ENCODE results near the gene PCSK2.

Gene PCSK2

DNA sequence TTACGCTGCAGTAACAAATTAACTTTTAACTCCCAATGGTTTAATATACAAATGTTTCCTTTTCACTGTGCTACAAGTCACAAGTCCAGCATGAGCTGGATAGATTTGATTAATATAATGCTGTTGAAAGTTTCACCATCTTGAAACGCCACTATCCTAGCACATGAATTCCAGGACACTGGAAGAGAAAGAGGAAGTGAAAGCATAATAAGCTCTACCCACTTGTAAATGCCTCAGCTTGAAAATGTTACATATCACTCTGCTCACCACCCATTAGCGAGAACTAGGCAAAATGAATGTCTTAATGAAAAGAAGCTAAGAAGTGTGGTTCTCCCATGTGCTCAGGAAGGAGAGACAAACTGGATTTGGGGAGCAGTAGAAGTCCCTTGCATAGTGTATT lies 46.9 kb downstream of the PCSK2 start:
- no peak for FAIRE-seq

GRCh38 chr20:17276101-17276500 lies 49.3 kb downstream of the PCSK2 start:
- FAIRE-seq = no peak

DNA sequence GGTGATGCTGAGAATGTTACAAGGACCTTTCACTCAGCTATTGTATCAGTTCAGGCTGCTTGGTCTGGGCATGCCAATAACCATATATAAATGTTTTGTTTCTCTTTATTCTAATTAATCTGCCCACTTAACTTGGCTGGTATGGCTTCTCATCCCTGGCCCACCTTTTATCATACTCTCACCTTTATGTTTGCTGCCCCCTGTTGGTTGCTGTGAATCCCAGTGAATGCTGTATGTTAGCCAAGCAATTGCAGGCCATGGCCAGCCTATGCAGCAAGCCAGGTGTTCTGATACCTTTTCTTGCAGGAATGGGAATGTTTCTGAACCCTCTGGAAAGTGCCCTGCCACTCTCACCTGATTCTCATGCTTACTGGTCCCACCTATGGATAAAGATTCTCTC lies 54.6 kb downstream of the PCSK2 start:
- FAIRE-seq = no peak

- FAIRE-seq = no peak
These were observed 55.7 kb downstream of the PCSK2 start for GRCh38 chr20:17282501-17282900.

DNA sequence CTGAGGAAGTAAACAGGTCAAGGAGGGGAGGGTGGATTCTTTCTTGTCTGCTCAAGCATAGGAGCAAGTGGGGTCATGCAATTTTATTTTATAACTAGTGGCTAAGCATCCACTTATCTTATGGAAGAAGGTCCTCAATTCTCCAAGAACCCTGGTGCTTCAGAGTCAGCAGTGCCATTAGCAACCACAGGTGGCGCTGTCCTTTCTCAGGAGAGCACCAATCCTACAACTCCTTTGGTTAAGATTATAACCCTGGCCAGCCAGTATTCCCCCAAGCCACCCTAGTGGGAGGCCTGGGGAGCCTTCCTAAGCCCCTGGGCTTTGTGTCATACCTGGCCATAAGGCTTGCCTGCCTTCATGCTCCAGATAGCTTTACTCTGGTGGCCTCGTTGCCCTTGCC lies 60.7 kb downstream of the PCSK2 start:
- no peak for FAIRE-seq

DNA sequence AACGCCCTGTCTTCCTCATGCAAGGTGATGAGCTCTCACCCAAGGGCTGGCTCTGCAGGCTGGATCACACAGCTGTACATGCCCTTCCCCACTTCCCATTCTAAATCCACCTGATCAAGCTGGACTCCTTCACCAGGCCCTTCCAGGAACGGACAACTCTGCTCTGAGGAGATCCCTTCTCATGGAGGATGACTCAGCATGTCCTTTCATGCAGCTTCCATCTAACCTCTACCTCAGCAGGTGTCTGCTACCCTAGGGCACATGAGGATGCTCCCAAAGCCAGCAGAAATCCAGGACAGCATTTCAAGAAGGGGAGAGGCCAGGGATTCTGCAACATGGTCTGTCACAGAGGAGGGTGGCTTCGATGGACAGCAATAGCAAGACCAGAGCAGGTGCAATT lies 61.2 kb downstream of the PCSK2 start:
- no peak for FAIRE-seq

DNA sequence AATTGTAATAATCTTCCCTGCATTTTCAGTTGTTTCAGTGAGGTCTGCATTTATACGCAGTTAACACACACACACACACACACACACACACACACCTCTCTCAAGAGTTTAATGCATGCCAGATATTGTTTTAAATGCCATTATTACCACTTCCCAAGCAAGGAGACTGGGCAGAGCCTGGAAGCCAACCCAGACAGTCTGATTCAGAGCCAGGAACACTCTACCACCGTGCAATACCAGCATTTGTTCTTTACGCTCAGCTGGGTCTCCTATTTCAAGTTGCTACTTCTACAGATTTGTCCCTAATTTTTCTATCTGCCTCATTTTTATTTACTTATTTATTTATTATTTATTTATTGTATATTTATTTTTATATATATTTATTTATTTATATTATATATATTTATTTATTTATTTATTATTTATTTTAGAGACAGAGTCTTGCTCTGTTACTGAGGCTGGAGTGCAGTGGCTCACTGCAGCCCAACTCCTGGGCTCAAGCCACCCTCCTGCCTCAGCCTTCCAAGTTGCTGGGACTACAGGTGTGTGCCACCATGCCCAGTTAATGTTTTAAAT lies 68.4 kb downstream of the PCSK2 start:
- FAIRE-seq = no peak

- FAIRE-seq = no peak
These were observed 69.2 kb downstream of the PCSK2 start for GRCh38 chr20:17295991-17296390.

DNA sequence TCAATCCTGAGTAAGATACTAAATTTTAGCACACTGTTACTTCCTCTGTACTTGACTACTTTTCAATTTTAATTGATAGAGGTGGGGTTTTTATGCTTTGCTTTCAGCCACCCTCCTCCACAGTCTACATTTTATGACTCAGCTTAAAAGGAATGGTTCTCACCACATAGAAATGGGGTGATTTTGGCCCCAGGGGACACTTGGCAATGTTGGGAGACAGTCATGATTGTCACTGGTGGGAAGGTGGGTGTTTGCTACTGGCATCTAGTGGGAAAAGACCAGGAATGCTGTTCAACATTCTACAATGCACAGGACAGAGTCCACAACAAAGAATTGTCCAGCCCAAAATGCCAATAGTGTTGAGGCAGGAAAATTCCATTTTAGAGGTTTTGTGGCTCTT lies 71.3 kb downstream of the PCSK2 start:
- no peak for FAIRE-seq

- no peak for FAIRE-seq
These were observed 71.9 kb downstream of the PCSK2 start for GRCh38 chr20:17298751-17299150.

- no peak for FAIRE-seq
These were observed 73.3 kb downstream of the PCSK2 start for GRCh38 chr20:17300113-17300512.

- no peak for FAIRE-seq
These were observed 77.9 kb downstream of the PCSK2 start for GRCh38 chr20:17304774-17305173.

- no peak for FAIRE-seq
These were observed 79.6 kb downstream of the PCSK2 start for GRCh38 chr20:17306427-17306826.

GRCh38 chr20:17314264-17314663 lies 87.4 kb downstream of the PCSK2 start:
- FAIRE-seq = no peak

DNA sequence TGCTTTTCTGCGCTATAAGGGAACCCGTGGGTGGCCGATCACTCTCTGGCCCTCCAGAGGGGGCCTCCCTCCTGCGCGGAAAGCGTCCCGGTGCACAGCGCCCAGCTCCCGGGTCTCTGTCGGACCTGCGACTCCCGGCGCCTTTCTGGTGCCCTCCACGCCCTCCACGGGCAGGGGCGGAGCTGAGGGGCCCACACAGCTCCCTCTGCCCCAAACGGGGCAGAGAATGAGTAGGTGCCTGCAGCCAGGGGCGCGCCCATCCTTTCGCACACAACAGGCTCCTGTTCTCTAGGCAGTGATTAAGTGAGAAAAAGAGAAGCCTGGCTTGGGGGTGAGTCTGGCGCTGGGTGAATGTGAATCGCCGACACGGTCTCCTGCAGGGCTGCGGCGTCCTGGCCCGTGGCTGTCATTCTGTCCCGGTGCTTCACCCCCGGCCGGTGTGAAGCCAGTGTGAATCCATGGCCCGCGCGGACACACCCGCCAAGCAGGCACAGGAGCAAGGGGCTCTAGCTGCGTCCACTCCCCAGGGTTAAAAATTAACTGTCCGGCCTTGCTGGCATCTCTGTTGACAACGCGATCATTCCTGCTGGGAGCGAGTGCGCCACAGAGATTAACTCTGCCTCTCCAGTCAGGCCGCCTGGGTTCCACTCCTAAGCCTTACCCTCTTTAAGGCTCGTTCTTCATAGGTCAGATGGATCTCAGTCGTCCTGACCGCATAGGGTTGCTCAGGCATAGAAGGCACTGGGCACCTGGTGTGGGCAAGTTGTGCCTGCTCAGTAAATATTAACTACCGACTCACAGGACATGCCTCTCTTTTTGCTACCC lies 88.8 kb downstream of the PCSK2 start:
- FAIRE-seq = no peak

- FAIRE-seq = no peak
These were observed 89.6 kb downstream of the PCSK2 start for GRCh38 chr20:17316316-17317038.

GRCh38 chr20:17317341-17317740 lies 90.5 kb downstream of the PCSK2 start:
- FAIRE-seq = no peak

GRCh38 chr20:17320456-17320855 lies 93.6 kb downstream of the PCSK2 start:
- no peak for FAIRE-seq

DNA sequence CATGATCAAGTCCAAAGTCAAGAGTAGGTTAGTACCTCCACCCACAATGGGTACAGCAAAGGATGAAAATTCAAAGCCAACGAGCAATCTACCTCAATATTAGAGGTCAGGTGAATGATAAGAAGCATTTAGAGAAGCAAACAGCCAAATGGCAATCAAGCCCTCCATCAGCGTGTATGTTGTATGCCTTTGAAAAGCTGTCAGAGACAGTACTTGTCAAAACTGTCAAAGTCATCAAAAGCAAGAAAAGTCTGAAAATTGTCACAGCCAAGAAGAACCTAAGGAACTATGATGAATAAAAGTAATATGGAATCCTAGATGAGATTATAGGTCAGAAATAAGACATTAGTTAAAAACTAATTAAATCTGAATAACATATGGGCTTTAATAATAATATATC lies 99.3 kb downstream of the PCSK2 start:
- no peak for FAIRE-seq

DNA sequence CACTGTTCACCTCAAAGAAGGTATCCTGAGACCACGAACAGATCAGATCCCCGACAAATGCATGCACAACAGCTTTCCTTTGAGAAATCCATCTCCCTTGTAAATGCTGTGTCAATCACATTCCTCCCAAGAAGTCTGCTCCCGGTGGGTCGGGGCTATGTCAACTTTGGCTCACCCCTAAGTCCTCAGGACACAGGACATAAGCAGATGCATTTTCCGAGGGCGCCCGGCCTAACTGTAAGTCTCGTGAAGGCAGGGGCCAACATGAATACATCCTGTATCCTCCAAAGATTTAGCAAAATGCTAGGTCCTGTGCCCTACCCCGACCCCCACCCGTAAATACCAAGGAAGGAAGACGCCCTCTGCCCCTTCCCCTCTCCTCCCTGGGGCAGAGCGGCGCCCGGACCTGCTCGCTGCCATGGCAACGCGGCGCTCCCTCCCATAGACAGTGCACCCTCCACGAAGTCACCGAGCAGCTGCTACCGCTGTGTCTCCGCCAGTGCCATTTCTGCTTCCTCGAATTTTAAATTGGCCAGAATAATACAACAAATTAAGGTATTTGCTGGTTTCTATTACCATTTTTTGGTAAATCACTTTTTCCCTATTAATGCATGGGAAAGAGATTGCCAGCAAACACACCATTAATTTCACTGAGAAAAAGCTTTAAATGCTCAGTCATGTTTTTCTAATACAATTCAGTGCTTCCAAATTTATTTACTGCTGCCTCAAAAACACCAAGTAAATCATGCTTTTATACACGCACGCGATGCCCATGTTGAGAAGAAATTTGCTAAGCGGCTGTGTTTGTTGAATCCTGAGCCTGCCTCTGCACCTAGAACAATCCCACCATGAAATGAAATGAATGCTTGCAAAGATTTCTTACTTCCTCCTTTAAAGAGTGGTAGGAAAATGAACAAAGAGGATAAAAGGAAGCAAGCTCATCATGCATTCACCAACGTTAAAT lies 100.6 kb downstream of the PCSK2 start:
- FAIRE-seq = no peak

DNA sequence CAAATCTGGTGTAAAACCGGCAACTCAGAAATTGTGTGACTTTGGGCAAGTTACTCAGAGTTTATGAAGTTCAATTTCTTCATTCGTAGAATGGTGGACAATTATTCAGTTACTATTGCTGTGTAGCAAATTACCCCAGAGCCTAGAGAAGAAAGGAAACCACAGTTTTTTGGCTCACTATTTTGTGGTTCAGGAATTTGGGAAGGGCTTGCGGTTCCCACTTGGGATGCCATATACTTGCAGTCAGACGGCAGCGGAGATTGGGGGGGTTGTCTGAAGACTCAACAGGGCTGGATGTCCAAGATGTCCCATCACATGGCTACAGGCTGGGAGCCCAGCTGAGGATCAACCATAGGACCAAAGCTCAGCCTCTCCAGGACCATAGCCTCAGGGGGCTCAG lies 108.1 kb downstream of the PCSK2 start:
- FAIRE-seq = no peak

DNA sequence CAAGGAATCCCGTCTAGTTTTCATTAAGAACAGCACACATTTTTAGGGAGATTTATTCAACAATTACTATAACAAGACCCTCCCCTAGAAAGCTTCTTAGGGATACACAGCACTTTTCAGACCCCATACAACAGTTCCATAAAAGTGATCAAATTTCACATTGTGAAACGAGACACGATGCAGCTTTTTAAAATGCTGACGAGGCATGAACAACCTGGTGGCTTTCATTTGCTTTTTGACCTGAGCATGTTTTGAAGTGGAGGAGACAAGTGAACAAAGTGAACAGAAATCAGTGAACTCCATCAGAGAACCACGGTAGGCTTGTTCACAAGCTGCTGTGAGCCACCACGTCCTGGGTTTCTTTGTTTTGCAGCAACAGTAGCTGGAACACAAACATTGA lies 112.2 kb downstream of the PCSK2 start:
- FAIRE-seq = no peak

GRCh38 chr20:17343091-17343490 lies 116.3 kb downstream of the PCSK2 start:
- FAIRE-seq = no peak

All from TTC549 (cell line).